ENCODE measurements around the gene AMFR. TPM values are rescaled to one million over a fixed set of nuclear protein-coding genes. Genes with fewer than 3 reads are reported as not detected.

AMFR gene
- total and polyA plus RNA-seq, 4 donors: 39.5 to 86.1 (median 61.2) TPM

Other genes with a start within 250 kb of the AMFR start
- 1 to 10 TPM; 1.0 to 5.2 TPM for gene GNAO1, start 234.1 kb downstream of the AMFR start, total RNA-seq
- gene GNAO1, start 234.1 kb downstream of the AMFR start, polyA plus RNA-seq: under 1 TPM; 0.33 to 0.51 TPM
- 10 to 100 TPM; 84.8 to 91.0 TPM for gene NUDT21, start 25.8 kb upstream of the AMFR start, total RNA-seq
- gene NUDT21, start 25.8 kb upstream of the AMFR start, polyA plus RNA-seq: 10 to 100 TPM; 30.9 to 36.1 TPM
- gene OGFOD1, start 26.0 kb upstream of the AMFR start, total RNA-seq: 10 to 100 TPM; 32.4 to 36.1 TPM
- gene OGFOD1, start 26.0 kb upstream of the AMFR start, polyA plus RNA-seq: 10 to 100 TPM in 1 of 2 donors, 1 to 10 TPM in 1; 9.1 to 26.6 TPM
- gene BBS2, start 94.5 kb upstream of the AMFR start, total RNA-seq: 10 to 100 TPM; 37.5 to 70.0 TPM
- 10 to 100 TPM; 14.0 to 28.6 TPM for gene BBS2, start 94.5 kb upstream of the AMFR start, polyA plus RNA-seq
- gene MT4, start 139.5 kb upstream of the AMFR start, total RNA-seq: not detected
- not detected for gene MT4, start 139.5 kb upstream of the AMFR start, polyA plus RNA-seq
- not detected for gene MT3, start 164.0 kb upstream of the AMFR start, total RNA-seq
- 1 to 10 TPM; 1.3 to 4.4 TPM for gene MT3, start 164.0 kb upstream of the AMFR start, polyA plus RNA-seq
- gene MT2A, start 183.0 kb upstream of the AMFR start, total RNA-seq: 100 to 1,000 TPM in 1 of 2 donors, 10 to 100 TPM in 1; 17.6 to 521 TPM
- 1,000 to 10,000 TPM in 1 of 2 donors, 100 to 1,000 TPM in 1; 903 to 1,104 TPM for gene MT2A, start 183.0 kb upstream of the AMFR start, polyA plus RNA-seq
- gene MT1E, start 200.2 kb upstream of the AMFR start, total RNA-seq: 100 to 1,000 TPM in 1 of 2 donors, 10 to 100 TPM in 1; 22.1 to 251 TPM
- gene MT1E, start 200.2 kb upstream of the AMFR start, polyA plus RNA-seq: 100 to 1,000 TPM in 1 of 2 donors, 10 to 100 TPM in 1; 66.9 to 746 TPM
- gene MT1M, start 207.1 kb upstream of the AMFR start, total RNA-seq: 10 to 100 TPM in 1 of 2 donors, under 1 TPM in 1; 0.88 to 51.9 TPM
- 100 to 1,000 TPM in 1 of 2 donors, 10 to 100 TPM in 1; 35.2 to 251 TPM for gene MT1M, start 207.1 kb upstream of the AMFR start, polyA plus RNA-seq
- 10 to 100 TPM in 1 of 2 donors, 1 to 10 TPM in 1; 1.1 to 36.2 TPM for gene MT1A, start 213.1 kb upstream of the AMFR start, total RNA-seq
- 100 to 1,000 TPM in 1 of 2 donors, 10 to 100 TPM in 1; 66.7 to 438 TPM for gene MT1A, start 213.1 kb upstream of the AMFR start, polyA plus RNA-seq
- not detected for gene MT1B, start 226.3 kb upstream of the AMFR start, total RNA-seq
- not detected for gene MT1B, start 226.3 kb upstream of the AMFR start, polyA plus RNA-seq
- gene MT1F, start 232.4 kb upstream of the AMFR start, total RNA-seq: 10 to 100 TPM in 1 of 2 donors, 1 to 10 TPM in 1; 3.6 to 30.9 TPM
- gene MT1F, start 232.4 kb upstream of the AMFR start, polyA plus RNA-seq: 10 to 100 TPM; 10.9 to 42.0 TPM
- 10 to 100 TPM in 1 of 2 donors, 1 to 10 TPM in 1; 3.5 to 38.1 TPM for gene MT1G, start 242.5 kb upstream of the AMFR start, total RNA-seq
- 100 to 1,000 TPM; 118 to 140 TPM for gene MT1G, start 242.5 kb upstream of the AMFR start, polyA plus RNA-seq
- gene MT1H, start 244.3 kb upstream of the AMFR start, total RNA-seq: 1 to 10 TPM in 1 of 2 donors, not detected in 1; 4.4 TPM
- gene MT1H, start 244.3 kb upstream of the AMFR start, polyA plus RNA-seq: 10 to 100 TPM in 1 of 2 donors, 1 to 10 TPM in 1; 1.9 to 10.3 TPM

Data from lung (tissue), 4 donors.